ENCODE measurements around the gene INPP5E.
A peak's percentile ranks its signal among the peaks of the same experiment; 100 is the strongest.

INPP5E gene

GRCh38 chr9:136438548-136439480 lies 831 bp downstream of the INPP5E start:
- TF ChIP-seq CTCF (IDR thresholded peaks at IDR 0.05; ENCODE audit: control insufficient read depth, extremely low read depth, insufficient read depth), result no peak
- DNase-seq (ENCODE audit: low read depth), result no peak

GRCh38 chr9:136437839-136438547 lies 1.7 kb downstream of the INPP5E start:
- peak overlapping the region; percentile 67; the same call in 1 of the 2 replicates for H3K4me3 ChIP-seq (ENCODE audit: low read depth, low read length)
- no peak for TF ChIP-seq CTCF (IDR thresholded peaks at IDR 0.05; ENCODE audit: control insufficient read depth, extremely low read depth, insufficient read depth)
- no peak for DNase-seq (ENCODE audit: low read depth)

More at GRCh38 chr9:136438548-136439480, 831 bp downstream of the INPP5E start:
- H3K4me3 ChIP-seq (ENCODE audit: low read depth, low read length), result peak overlapping the region; percentile 67

- no peak for TF ChIP-seq CTCF (IDR thresholded peaks at IDR 0.05; ENCODE audit: control insufficient read depth, extremely low read depth, insufficient read depth)
- H3K4me3 ChIP-seq (ENCODE audit: low read depth, low read length), result no peak overlapping the region
- DNase-seq (ENCODE audit: low read depth), result no peak
Measured at GRCh38 chr9:136437430-136437829, 2.2 kb downstream of the INPP5E start.

GRCh38 chr9:136436055-136436634 lies 3.5 kb downstream of the INPP5E start:
- TF ChIP-seq CTCF (IDR thresholded peaks at IDR 0.05; ENCODE audit: control insufficient read depth, extremely low read depth, insufficient read depth), result no peak
- H3K4me3 ChIP-seq (ENCODE audit: low read depth, low read length), result no peak overlapping the region

GRCh38 chr9:136434580-136435169 lies 5.0 kb downstream of the INPP5E start:
- H3K4me3 ChIP-seq (ENCODE audit: low read depth, low read length), result no peak overlapping the region
- no peak for DNase-seq (ENCODE audit: low read depth)
- no peak for TF ChIP-seq CTCF (IDR thresholded peaks at IDR 0.05; ENCODE audit: control insufficient read depth, extremely low read depth, insufficient read depth)

More at GRCh38 chr9:136436055-136436634, 3.5 kb downstream of the INPP5E start:
- no peak for DNase-seq (ENCODE audit: low read depth)

GRCh38 chr9:136433849-136434579 lies 5.6 kb downstream of the INPP5E start:
- no peak for TF ChIP-seq CTCF (IDR thresholded peaks at IDR 0.05; ENCODE audit: control insufficient read depth, extremely low read depth, insufficient read depth)

More at GRCh38 chr9:136433849-136434579, 5.6 kb downstream of the INPP5E start:
- DNase-seq (ENCODE audit: low read depth), result no peak
- no peak overlapping the region for H3K4me3 ChIP-seq (ENCODE audit: low read depth, low read length)

Measured in LNCaP clone FGC (cell line).